Activated CD4-positive, CD25-positive, alpha-beta regulatory T cell treated with anti-CD3 and anti-CD28 coated beads, Interleukin-2, amount 50 U/mL, for 24 hours (primary cell): ENCODE measurements around the gene ZNF79.

Source experiments
- ATAC-seq, 2 donors: fragments of 150-1000 bp; cut with Tn5 transposase; one replicate each; pipeline ENCODE4 v1.10.0; 2021; ENCODE audit warnings: mild to moderate bottlenecking in 1 of 2, moderate library complexity in 1 of 2

Gene ZNF79

GRCh38 chr9:127423934-127424675 is at the start of gene ZNF79:
Gene ZNF79, plus strand, starts transcription at chr9:127424382. Its CDS starts 406 bp downstream, at chr9:127424788.
- peak; percentile 78 to 86 for ATAC-seq

DNA sequence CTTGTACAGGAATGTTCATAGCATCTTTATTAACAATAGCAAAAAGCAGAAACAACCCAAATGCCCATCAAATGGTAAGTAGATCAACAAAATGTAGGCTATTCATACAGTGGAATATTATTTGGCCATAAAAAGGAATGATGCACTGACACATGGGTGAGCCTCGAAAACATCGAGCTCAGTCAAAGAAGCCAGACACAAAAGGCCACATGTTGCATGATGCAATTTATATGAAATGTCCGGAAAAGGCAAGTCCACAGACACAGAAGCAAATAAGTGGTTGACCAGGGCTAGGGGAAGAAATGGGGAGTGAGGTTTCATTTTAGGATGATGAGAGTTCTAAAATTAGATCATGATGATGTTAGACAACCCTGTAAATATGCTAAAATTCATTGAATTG is 43.7 kb upstream of the ZNF79 start:
- ATAC-seq: no peak

DNA sequence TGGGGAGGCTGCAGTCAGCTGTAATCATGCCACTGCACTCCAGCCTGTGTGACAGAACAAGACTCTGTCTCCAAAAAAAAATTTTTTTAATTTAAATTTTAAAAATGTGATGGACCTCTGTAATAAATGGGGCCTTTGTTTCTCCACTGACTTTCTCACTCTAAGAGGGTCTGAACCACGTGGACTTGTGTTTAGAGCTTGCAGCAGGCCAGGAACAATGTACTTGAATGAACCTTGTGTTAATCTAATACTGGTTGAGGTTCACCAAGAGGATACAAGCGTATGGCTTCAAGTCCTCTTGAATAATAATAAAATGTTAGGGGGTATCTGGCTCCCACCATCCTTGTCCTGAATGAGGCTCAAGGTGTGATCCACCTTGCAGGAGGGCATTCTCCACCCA is 41.6 kb upstream of the ZNF79 start:
- ATAC-seq: no peak

- ATAC-seq: no peak
These were observed 40.0 kb upstream of the ZNF79 start for GRCh38 chr9:127384016-127384730.

DNA sequence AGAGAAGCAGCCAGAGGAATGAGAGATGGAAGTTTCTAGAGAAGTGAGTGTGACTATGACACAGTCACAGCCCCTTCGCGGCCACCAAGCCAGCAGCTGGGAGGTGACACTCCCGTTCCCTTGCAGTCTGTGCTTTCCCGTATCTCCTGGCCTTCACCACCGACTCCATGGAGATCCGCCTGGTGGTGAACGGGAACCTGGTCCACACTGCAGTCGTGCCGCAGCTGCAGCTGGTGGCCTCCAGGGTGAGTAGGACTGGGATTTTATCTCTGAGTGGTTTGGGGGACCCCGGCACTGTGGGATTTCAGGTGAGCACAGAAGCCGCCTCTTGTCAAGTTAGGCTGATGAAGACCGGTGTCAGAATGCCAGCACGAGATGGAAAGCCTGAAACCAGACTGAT is 39.3 kb upstream of the ZNF79 start:
- ATAC-seq: no peak

- ATAC-seq: no peak
These were observed 37.9 kb upstream of the ZNF79 start for GRCh38 chr9:127386249-127386648.

GRCh38 chr9:127386981-127387380 is 37.2 kb upstream of the ZNF79 start:
- no peak for ATAC-seq

GRCh38 chr9:127388037-127388855 is 35.9 kb upstream of the ZNF79 start:
- peak; percentile 99 for ATAC-seq

DNA sequence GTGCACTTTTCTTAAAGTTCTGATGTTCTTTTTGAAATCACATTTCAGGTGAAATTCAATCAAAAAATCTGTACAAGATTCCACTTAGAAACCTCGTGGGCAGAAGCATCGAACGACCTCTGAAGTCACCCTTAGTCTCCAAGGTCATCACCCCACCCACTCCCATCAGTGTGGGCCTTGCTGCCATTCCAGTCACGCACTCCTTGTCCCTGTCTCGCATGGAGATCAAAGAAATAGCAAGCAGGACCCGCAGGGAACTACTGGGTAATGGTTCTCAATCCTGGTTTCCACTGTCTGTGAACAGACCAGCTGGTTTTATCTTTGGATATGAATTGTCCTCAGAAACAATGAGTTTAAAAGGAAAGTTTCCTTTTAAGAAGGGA is 35.3 kb upstream of the ZNF79 start:
- no peak for ATAC-seq

DNA sequence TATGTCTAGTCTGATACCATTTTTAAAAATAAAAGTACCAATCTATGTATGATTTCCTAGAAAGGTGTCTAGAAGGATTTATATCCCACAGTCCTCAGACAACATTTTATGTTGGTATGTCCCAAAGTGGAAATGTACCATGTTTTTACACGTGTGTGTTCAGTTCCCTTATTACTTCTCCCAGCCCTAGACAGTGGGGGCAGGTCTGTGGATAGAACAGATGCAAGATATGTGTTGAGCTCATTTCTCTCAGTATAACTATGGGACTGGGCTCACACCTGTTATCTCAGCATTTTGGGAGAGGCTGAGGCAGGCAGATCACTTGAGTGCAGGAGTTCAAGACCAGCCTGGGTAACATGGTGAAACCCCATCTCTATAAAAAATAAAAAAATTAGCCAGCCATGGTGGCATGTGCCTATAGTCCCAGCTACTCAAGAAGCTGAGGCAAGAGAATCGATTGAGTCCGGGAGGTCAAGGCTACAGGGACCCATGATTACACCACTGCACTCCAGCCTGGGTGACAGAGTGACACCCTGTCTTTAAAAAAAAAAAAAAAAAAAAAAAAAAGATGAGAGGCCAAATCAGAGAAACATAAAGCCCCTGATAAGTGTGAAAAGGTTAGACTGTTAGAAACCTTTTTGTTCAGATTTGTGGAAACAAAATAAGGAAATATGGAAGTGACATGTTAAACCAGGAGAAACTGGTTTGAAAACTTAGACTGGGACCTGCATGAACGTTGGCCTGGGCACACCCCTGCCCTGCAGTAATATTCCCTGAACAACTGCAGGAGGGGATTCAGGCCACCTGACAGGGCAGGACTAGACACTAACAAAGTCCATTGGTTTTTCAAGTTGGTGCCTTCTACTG is 34.6 kb upstream of the ZNF79 start:
- no peak for ATAC-seq

- no peak for ATAC-seq
These were observed 34.0 kb upstream of the ZNF79 start for GRCh38 chr9:127390248-127390545.

DNA sequence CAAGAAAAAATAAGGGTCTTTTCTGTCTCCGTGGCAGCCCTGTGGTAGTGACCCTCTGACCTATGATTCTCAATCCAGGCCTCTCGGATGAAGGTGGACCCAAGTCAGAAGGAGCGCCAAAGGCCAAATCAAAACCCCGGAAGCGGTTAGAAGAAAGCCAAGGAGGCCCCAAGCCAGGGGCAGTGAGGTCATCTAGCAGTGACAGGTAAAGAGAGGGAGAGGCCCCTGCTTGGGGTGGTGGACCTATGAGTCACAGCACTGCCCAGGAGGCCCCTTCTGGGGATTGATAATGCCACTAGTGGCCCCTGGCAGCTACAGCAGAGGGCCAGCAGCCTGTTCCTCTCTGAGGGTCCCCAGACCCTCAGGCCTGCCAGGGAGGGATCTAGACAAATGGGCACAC is 33.6 kb upstream of the ZNF79 start:
- ATAC-seq: no peak

DNA sequence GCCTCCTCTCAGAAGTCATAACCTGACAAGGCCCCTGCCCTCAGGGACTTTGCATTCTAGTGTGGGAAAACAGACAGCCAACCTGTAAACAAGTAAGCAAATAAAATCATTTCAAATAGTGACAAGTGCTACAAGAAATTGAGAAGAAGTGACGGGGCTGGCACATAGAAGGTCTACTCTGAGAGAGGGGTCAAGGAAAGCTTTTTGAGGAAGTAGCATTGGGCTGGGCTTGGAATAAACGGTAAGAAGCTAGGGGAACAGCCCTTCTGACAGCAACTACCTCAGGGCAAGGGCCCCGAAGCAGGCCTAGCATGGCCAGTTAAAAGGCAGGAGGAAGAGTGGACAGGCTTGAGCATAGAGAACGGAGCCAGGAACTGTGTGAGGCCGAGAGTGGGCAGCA is 32.0 kb upstream of the ZNF79 start:
- ATAC-seq: no peak

DNA sequence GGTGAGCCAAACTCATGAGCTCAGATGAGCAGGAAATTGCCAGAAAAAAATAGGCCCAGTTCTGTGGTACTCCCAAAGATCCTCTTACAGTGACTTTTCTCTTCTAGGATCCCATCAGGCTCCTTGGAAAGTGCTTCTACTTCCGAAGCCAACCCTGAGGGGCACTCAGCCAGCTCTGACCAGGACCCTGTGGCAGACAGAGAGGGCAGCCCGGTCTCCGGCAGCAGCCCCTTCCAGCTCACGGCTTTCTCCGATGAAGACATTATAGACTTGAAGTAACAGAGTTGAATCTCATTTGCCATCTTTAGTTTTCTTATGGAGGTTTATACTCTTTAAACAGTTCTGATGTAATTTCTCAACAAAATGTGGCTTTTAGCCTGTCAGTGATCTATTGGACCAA is 31.2 kb upstream of the ZNF79 start:
- ATAC-seq: no peak

DNA sequence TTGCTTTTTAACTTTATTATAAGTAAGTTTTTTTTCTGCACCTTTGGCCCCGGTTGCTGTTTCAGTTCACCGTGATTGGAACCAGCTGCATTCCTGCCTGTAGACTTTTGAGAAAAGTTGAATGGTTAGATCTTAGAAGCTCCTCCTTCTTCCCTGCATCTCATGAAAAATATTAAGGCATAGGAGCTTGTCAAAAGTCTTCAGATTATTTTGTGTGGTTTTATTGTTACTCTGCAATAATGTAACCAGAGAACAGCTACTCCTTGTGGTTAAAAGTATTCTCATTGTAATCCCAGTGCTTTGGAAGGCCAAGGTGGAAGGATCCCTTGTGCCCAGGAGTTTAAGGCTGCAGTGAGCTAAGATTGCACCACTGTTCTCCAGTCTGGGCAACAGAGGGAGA is 30.5 kb upstream of the ZNF79 start:
- no peak for ATAC-seq

- no peak for ATAC-seq
These were observed 28.5 kb upstream of the ZNF79 start for GRCh38 chr9:127395497-127396252.

DNA sequence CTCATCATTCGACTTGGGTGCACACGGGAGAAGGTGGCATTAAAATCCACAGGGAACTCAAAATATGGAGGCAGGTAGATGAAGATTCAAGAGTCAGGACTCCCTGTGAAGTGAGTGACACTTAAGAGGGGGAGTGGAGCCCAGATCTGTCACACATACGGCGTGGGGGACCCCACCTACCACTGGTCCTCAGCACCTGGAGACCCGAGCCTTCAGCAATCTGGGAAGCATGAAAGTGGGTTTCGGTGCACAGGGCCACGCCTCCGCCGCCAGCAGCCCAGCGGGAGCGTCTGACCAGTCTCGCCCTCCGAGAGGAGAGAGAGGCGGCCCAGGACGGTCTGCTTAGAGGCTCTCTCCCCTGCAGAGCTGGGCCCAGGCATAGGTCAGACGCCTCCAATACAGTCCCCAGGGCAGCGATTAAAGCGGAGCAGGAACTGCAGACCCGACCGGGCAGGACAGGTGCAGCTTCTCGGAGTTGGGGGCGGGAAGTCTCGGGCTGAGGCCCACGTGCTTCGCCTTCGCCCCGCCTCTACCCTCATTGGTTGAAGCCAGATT is 27.9 kb upstream of the ZNF79 start:
- no peak for ATAC-seq

DNA sequence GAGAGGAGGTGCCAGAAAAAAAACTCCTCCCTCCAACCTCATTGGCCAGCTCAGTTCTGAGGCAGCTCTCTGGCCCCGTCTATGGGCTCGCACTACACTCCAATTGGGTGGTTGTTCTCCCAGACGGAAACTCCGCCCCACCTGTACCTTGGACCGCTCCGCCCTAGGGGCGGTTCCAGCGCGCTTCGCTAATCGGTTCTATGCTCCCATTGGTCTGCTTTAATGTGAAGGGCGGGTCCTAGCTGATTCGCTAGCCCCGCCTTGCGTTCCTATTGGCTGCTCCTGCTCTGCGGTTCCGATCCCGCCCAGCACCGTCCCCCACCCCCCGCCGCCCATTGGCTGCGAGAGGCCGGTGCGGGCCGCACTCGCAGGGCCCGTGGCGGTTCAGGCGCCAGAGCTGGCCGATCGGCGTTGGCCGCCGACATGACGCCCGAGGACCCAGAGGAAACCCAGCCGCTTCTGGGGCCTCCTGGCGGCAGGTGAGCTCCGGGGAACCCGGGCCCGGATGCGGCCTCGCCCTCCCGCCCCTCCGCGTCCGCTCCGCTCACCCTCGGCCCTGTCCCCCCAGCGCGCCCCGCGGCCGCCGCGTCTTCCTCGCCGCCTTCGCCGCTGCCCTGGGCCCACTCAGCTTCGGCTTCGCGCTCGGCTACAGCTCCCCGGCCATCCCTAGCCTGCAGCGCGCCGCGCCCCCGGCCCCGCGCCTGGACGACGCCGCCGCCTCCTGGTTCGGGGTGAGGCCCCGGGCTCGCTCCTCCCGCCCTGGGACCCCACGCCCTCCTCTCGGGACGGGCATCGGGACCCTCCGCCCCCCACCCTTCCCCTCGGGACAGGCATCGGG is 27.2 kb upstream of the ZNF79 start, which contains the start of gene SLC2A8:
TSS of gene SLC2A8 (plus strand) at position 362 of the 838 bp plus-strand sequence. CDS start at position 424, 62 bp downstream.
- peak; percentile 95 to 96 for ATAC-seq

GRCh38 chr9:127397646-127398274 is 26.4 kb upstream of the ZNF79 start:
- no peak for ATAC-seq

- ATAC-seq: no peak
These were observed 25.9 kb upstream of the ZNF79 start for GRCh38 chr9:127398275-127398647.
